Measurements from ENCODE around the gene ZC3H12D. TPM values are rescaled to one million over a fixed set of nuclear protein-coding genes. Genes with fewer than 3 reads are reported as not detected.

Gene ZC3H12D
- total and polyA plus RNA-seq, 2 donors (not counting 1 experiment from before 2014, with no cell fraction given), result 63.1 to 190 TPM

DNA sequence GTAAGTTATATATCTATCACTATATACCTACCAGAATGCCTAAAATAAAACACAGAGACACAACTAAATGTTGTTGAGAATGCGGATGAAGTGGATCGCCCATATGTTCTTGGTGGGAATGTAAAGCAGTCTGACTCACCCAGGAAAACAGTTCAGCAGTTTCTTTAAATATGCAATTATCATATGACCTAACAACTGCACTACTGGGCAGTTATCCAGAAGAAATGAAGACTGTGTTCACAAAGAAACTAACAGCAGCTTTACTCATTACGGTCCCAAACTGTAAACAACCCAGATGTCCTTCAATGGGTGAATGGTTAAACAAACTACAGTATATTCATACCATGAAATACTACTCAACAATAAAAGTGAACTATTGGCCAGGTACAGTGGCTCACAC, 14.3 kb upstream of the ZC3H12D start:
- intact Hi-C loops (cut with micrococcal nuclease), result no loop called here
- CTCF ChIA-PET, result interaction anchor here (1.1 to 2.7 kb wide), 2 partner anchors 18 to 67 kb away, joined by 3 to 12 read pairs; no protein-coding TSS in a partner anchor
- Histone ChIP-seq H4K20me1 (ENCODE audit: control insufficient read depth, insufficient read depth, low read length, poor library complexity, severe bottlenecking) (no peaks in the 10 kb centered on the region), H2AFZ (ENCODE audit: insufficient read depth, low read depth, low read length, poor library complexity, severe bottlenecking) (no peak overlapping the region), H3K79me2 (ENCODE audit: control insufficient read depth, insufficient read depth, low read length) (peaks cover 18% of the 10 kb centered on the region), H3K4me3 (ENCODE audit: control extremely low read depth in 1 of 5, extremely low read depth in 1 of 5, insufficient read depth in 1 of 5, low read depth in 2 of 5, low read length in 4 of 5) (no peak overlapping the region), H3K27ac (ENCODE audit: low read length in 2 of 2) (peak overlapping the region in 1 of 2 donors; percentile 21), H3K9ac (ENCODE audit: low read length) (no peak overlapping the region), H3K9me3 (ENCODE audit: control extremely low read depth in 1 of 3, control insufficient read depth in 2 of 3, insufficient read depth in 1 of 3, low read length in 2 of 3) (no peaks in the 10 kb centered on the region), H3K36me3 (replicated peaks in 1 of 2; ENCODE audit: control extremely low read depth in 1 of 2, control insufficient read depth in 1 of 2, extremely low read depth in 1 of 2, insufficient read depth in 2 of 2, low read length in 1 of 2) (peaks cover 0 to 8% of the 10 kb centered on the region in 2 experiments), H3K4me2 (replicated peaks; ENCODE audit: low read depth, low read length, poor library complexity, severe bottlenecking) (no peak overlapping the region), H3K27me3 (replicated peaks in 1 of 4; ENCODE audit: control extremely low read depth in 1 of 4, control insufficient read depth in 3 of 4, insufficient read depth in 4 of 4, low read length in 3 of 4) (no peaks in the 10 kb centered on the region), H3K4me1 (ENCODE audit: control insufficient read depth in 2 of 2, insufficient read depth in 2 of 2, low read length in 2 of 2) (peaks cover 26 to 27% of the 10 kb centered on the region in 2 donors)
- 80% methylated on average over 1 of the region's 3 CpGs for WGBS (ENCODE audit: insufficient coverage)
- DNase-seq (no peak), ATAC-seq (ENCODE audit: low read depth) (no peak)
- H3K4me1 Mint-ChIP-seq, result peaks cover 55% of the 10 kb centered on the region
- H3K9me3 Mint-ChIP-seq (ENCODE audit: insufficient read depth), result no peaks in the 10 kb centered on the region
- peak overlapping the region; percentile 74 for H3K27ac Mint-ChIP-seq
- H3K4me3 Mint-ChIP-seq, result no peak overlapping the region
- POLR2A ChIA-PET, result no interaction called here
- no peaks in the 10 kb centered on the region for H3K27me3 Mint-ChIP-seq
- no peak for TF ChIP-seq CTCF (IDR thresholded peaks at IDR 0.05)
- TF ChIP-seq EZH2 (IDR thresholded peaks at IDR 0.05; ENCODE audit: borderline replicate concordance, insufficient read depth, low read depth, low read length, poor library complexity, severe bottlenecking), result no peak

DNA sequence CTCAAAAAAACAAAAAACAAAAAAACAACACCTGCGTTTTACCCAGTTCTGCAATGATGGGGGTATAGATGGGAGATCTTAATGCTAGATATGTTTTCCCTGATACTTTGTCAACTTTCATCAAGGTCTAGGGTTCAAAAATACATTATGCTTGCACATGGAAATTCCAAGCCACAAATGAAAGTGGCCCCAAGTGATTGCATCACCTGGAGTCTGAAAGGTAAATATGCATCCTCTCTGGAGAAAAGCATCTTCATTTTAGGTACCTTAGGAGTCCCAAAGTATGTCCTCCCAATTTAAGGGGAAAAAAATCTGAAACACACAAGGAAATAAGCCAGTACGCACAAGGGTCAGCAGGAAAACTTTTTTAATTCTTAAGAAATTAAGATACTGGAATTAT, 12.6 kb upstream of the ZC3H12D start:
- WGBS (ENCODE audit: insufficient coverage), result no CpG with 5 or more reads among the region's 2 CpGs

More for the DNA sequence above, 12.6 kb upstream of the ZC3H12D start:
- peaks cover 38 to 39% of the 10 kb centered on the region in 2 donors for H3K4me1 ChIP-seq (ENCODE audit: control insufficient read depth in 2 of 2, insufficient read depth in 2 of 2, low read length in 2 of 2)
- H3K9ac ChIP-seq (ENCODE audit: low read length), result no peak overlapping the region
- no peak overlapping the region for H3K27ac ChIP-seq (ENCODE audit: low read length in 2 of 2)
- DNase-seq, result no peak
- peaks cover 67% of the 10 kb centered on the region for H3K4me1 Mint-ChIP-seq
- POLR2A ChIA-PET, result no interaction called here
- H3K27ac Mint-ChIP-seq, result peak overlapping the region; percentile 79
- H3K27me3 Mint-ChIP-seq, result no peaks in the 10 kb centered on the region
- CTCF ChIA-PET, result interaction anchor here (1.4 to 2.9 kb wide), 4 partner anchors 9 to 29 kb away, joined by 3 to 15 read pairs (median 4); no protein-coding TSS in a partner anchor
- no peaks in the 10 kb centered on the region for H3K9me3 ChIP-seq (ENCODE audit: control extremely low read depth in 1 of 3, control insufficient read depth in 2 of 3, insufficient read depth in 1 of 3, low read length in 2 of 3)
- no peak for ATAC-seq (ENCODE audit: low read depth)
- no peak overlapping the region for H2AFZ ChIP-seq (ENCODE audit: insufficient read depth, low read depth, low read length, poor library complexity, severe bottlenecking)
- peaks cover 26% of the 10 kb centered on the region for H3K79me2 ChIP-seq (ENCODE audit: control insufficient read depth, insufficient read depth, low read length)
- peak overlapping the region; percentile 23 for H3K4me3 Mint-ChIP-seq
- no peak overlapping the region for H3K4me2 ChIP-seq (replicated peaks; ENCODE audit: low read depth, low read length, poor library complexity, severe bottlenecking)
- no peaks in the 10 kb centered on the region for H4K20me1 ChIP-seq (ENCODE audit: control insufficient read depth, insufficient read depth, low read length, poor library complexity, severe bottlenecking)
- TF ChIP-seq EZH2 (IDR thresholded peaks at IDR 0.05; ENCODE audit: borderline replicate concordance, insufficient read depth, low read depth, low read length, poor library complexity, severe bottlenecking) (no peak), CTCF (IDR thresholded peaks at IDR 0.05) (no peak)
- no peaks in the 10 kb centered on the region for H3K9me3 Mint-ChIP-seq (ENCODE audit: insufficient read depth)
- intact Hi-C loops (cut with micrococcal nuclease), result no loop called here
- H3K4me3 ChIP-seq (ENCODE audit: control extremely low read depth in 1 of 5, extremely low read depth in 1 of 5, insufficient read depth in 1 of 5, low read depth in 2 of 5, low read length in 4 of 5), result no peak overlapping the region
- no peaks in the 10 kb centered on the region for H3K27me3 ChIP-seq (replicated peaks in 1 of 4; ENCODE audit: control extremely low read depth in 1 of 4, control insufficient read depth in 3 of 4, insufficient read depth in 4 of 4, low read length in 3 of 4)
- H3K36me3 ChIP-seq (replicated peaks in 1 of 2; ENCODE audit: control extremely low read depth in 1 of 2, control insufficient read depth in 1 of 2, extremely low read depth in 1 of 2, insufficient read depth in 2 of 2, low read length in 1 of 2), result peaks cover 0 to 2% of the 10 kb centered on the region in 2 experiments

Measured in B cell (primary cell).